Cardiac septum (tissue), 1 donor: Measurements from ENCODE around the gene UBAC1. TPM values are rescaled to one million over a fixed set of nuclear protein-coding genes. Genes with fewer than 3 reads are reported as not detected.

Source experiments
- DNase-seq: peaks from one replicate; pipeline ENCODE4 v3.0.0-alpha.2; 2020; ENCODE audit warnings: low spot score
- intact Hi-C: fragments of 100-400 bp; cut with DNase I; formaldehyde crosslinking; loops from one replicate; pipeline ENCODE4 v1.14.0; 2022
- total RNA-seq: library from RNA; stranded (reverse); fragmentation: NEBNext Ultra II Directional; extraction: Animal tissue kit (Norgen Biotek cat#: 25700); gene quantifications from one replicate; pipeline ENCODE4 v1.2.1, GENCODE V29; 2021
- donor health status: DM: no; HTN: no; CAD: no.

The UBAC1 gene
- total RNA-seq, 1 donor from 2014 or later = 90.3 TPM

- no peak for DNase-seq
- intact Hi-C loops = no loop called here
Observed at GRCh38 chr9:135891027-135891631, 70.0 kb downstream of the UBAC1 start.

- intact Hi-C loops = no loop called here
- no peak for DNase-seq
Observed at GRCh38 chr9:135890190-135891026, 70.8 kb downstream of the UBAC1 start.

- intact Hi-C loops = no loop called here
- DNase-seq = no peak
Observed at GRCh38 chr9:135889564-135890189, 71.5 kb downstream of the UBAC1 start.

- intact Hi-C loops = no loop called here
- no peak for DNase-seq
Observed at GRCh38 chr9:135888766-135889394, 72.3 kb downstream of the UBAC1 start.

- intact Hi-C loops = no loop called here
- no peak for DNase-seq
Observed at GRCh38 chr9:135888126-135888765, 72.9 kb downstream of the UBAC1 start.

GRCh38 chr9:135887585-135888050, 73.6 kb downstream of the UBAC1 start:
- intact Hi-C loops = no loop called here
- DNase-seq = no peak

GRCh38 chr9:135887021-135887507, 74.1 kb downstream of the UBAC1 start:
- intact Hi-C loops = no loop called here
- DNase-seq = no peak

GRCh38 chr9:135886147-135886981, 74.8 kb downstream of the UBAC1 start:
- DNase-seq = no peak
- intact Hi-C loops = no loop called here

- no peak for DNase-seq
- intact Hi-C loops = no loop called here
Observed at GRCh38 chr9:135885100-135885853, 75.9 kb downstream of the UBAC1 start.

GRCh38 chr9:135884328-135885035, 76.7 kb downstream of the UBAC1 start:
- intact Hi-C loops = no loop called here
- no peak for DNase-seq

GRCh38 chr9:135883410-135884089, 77.6 kb downstream of the UBAC1 start:
- intact Hi-C loops = no loop called here
- no peak for DNase-seq

Other genes with a start within 250 kb of the UBAC1 start
- gene CAMSAP1, start 53.8 kb downstream of the UBAC1 start, total RNA-seq = 25.5 TPM
- 57.8 TPM for gene NACC2, start 133.9 kb upstream of the UBAC1 start, total RNA-seq
- gene TMEM250, start 157.5 kb upstream of the UBAC1 start, total RNA-seq = 19.8 TPM
- gene LHX3, start 243.8 kb upstream of the UBAC1 start, total RNA-seq = not detected